Activated CD8-positive, alpha-beta T cell treated with anti-CD3 and anti-CD28 coated beads for 36 hours (primary cell): ENCODE results near the gene RPN2. TPM values are rescaled to one million over a fixed set of nuclear protein-coding genes. Genes with fewer than 3 reads are reported as not detected.

Experiments
- ATAC-seq: fragments of 200-7000 bp; cut with Tn5 transposase; one replicate; pipeline ENCODE4 v1.10.0; 2021; ENCODE audit warnings: mild to moderate bottlenecking, moderate library complexity
- CTCF ChIA-PET: fragments of 350-600 bp; sonication (Branson Sonifier 250); formaldehyde crosslinking; loops from one replicate; lab custom pipeline; 2021; ENCODE audit warnings: antibody characterized with exemption; lab: Charles Lee
- POLR2A ChIA-PET: fragments of 350-600 bp; sonication (Branson Sonifier 250); formaldehyde crosslinking; loops from one replicate; lab custom pipeline; 2021; ENCODE audit warnings: antibody characterized with exemption; lab: Charles Lee
- DNase-seq: peaks from one replicate; pipeline ENCODE4 v3.0.0-alpha.2; 2020
- H3K27ac Mint-ChIP-seq: one replicate; pipeline ENCODE4 v1.8.0; 2021; ENCODE audit warnings: mild to moderate bottlenecking, mixed read lengths
- H3K27me3 Mint-ChIP-seq: one replicate; pipeline ENCODE4 v1.8.0; 2021; ENCODE audit warnings: mixed read lengths
- H3K36me3 Mint-ChIP-seq: one replicate; pipeline ENCODE4 v1.8.0; 2021; ENCODE audit warnings: low read depth, mixed read lengths
- H3K4me1 Mint-ChIP-seq: one replicate; pipeline ENCODE4 v1.8.0; 2021; ENCODE audit warnings: low read depth, mixed read lengths
- H3K4me3 Mint-ChIP-seq: one replicate; pipeline ENCODE4 v1.8.0; 2021; ENCODE audit warnings: mild to moderate bottlenecking, moderate library complexity, mixed read lengths
- H3K9me3 Mint-ChIP-seq: one replicate; pipeline ENCODE4 v1.8.0; 2021; ENCODE audit warnings: mixed read lengths
- intact Hi-C: fragments of 100-400 bp; cut with micrococcal nuclease; formaldehyde crosslinking; loops from one replicate; pipeline ENCODE4 v1.10.0; 2022
- total RNA-seq, 2 experiments: library from RNA; stranded (reverse); gene quantifications; one replicate each; pipeline ENCODE4 v1.2.3, GENCODE V29; 2021
- TF ChIP-seq, protein P1 (sequence below): fragments of 200-600 bp; IDR thresholded peaks from one replicate; pipeline ENCODE4 v1.8.0; 2022; ENCODE audit warnings: antibody characterized with exemption, mild to moderate bottlenecking

Gene RPN2
- total RNA-seq, 2 experiments from 2014 or later, result 103 to 107 TPM

GRCh38 chr20:37226889-37227288, 47.8 kb downstream of the RPN2 start:
- Mint-ChIP-seq H3K27me3 (no peaks in the 10 kb centered on the region), H3K36me3 (peaks cover 54% of the 10 kb centered on the region), H3K27ac (no peak overlapping the region), H3K4me1 (no peaks in the 10 kb centered on the region), H3K4me3 (no peak overlapping the region), H3K9me3 (no peaks in the 10 kb centered on the region)
- ChIA-PET CTCF (interaction anchor here (1.9 kb wide), 1 partner anchor 35 kb away, joined by 5 read pairs; no protein-coding TSS in a partner anchor), POLR2A (no interaction called here)
- TF ChIP-seq, protein P1, sequence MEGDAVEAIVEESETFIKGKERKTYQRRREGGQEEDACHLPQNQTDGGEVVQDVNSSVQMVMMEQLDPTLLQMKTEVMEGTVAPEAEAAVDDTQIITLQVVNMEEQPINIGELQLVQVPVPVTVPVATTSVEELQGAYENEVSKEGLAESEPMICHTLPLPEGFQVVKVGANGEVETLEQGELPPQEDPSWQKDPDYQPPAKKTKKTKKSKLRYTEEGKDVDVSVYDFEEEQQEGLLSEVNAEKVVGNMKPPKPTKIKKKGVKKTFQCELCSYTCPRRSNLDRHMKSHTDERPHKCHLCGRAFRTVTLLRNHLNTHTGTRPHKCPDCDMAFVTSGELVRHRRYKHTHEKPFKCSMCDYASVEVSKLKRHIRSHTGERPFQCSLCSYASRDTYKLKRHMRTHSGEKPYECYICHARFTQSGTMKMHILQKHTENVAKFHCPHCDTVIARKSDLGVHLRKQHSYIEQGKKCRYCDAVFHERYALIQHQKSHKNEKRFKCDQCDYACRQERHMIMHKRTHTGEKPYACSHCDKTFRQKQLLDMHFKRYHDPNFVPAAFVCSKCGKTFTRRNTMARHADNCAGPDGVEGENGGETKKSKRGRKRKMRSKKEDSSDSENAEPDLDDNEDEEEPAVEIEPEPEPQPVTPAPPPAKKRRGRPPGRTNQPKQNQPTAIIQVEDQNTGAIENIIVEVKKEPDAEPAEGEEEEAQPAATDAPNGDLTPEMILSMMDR, result no peak
- ATAC-seq (no peak), DNase-seq (no peak)
- intact Hi-C loops, result no loop called here

GRCh38 chr20:37228082-37228481, 49.0 kb downstream of the RPN2 start:
- Mint-ChIP-seq H3K27me3 (no peaks in the 10 kb centered on the region), H3K9me3 (no peaks in the 10 kb centered on the region), H3K27ac (no peak overlapping the region), H3K36me3 (peaks cover 55% of the 10 kb centered on the region), H3K4me1 (no peaks in the 10 kb centered on the region), H3K4me3 (no peak overlapping the region)
- intact Hi-C loops, result no loop called here
- ChIA-PET POLR2A (interaction anchor here (1.1 kb wide), 1 partner anchor 133 kb away, joined by 3 read pairs; the partner anchor contains the start of gene RBL1), CTCF (interaction anchor here (0.9 to 1.9 kb wide), 2 partner anchors 33 to 36 kb away, joined by 4 to 5 read pairs; no protein-coding TSS in a partner anchor)
- ATAC-seq, result no peak
- DNase-seq, result no peak
- TF ChIP-seq, protein P1, result no peak

DNA sequence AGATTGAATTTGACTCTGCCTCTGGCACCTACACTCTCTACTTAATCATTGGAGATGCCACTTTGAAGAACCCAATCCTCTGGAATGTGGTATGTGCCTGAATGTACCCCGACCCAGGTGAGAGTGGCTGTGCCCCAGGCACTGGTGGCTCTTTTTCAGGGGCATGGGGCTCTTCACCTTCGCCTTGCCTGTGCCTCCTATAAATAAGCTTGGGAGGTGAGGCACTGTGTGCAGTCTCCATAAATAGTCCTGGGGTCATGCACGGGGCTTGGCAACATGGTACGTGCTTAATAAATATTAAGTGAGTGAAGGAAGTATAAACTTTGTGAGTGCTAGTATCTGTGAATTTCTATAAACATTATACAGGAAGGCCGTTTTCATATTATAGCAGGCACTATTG, 49.5 kb downstream of the RPN2 start:
- ChIA-PET POLR2A (interaction anchor here (0.7 to 1.1 kb wide), 2 partner anchors 64 to 133 kb away, joined by 3 read pairs; partner anchors contain the start of gene RBL1), CTCF (interaction anchor here (0.6 to 1.5 kb wide), 3 partner anchors 33 to 229 kb away, joined by 3 to 6 read pairs (median 4); no protein-coding TSS in a partner anchor)
- Mint-ChIP-seq H3K27ac (no peak overlapping the region), H3K27me3 (no peaks in the 10 kb centered on the region), H3K4me3 (no peak overlapping the region), H3K9me3 (no peaks in the 10 kb centered on the region), H3K36me3 (peaks cover 55% of the 10 kb centered on the region), H3K4me1 (no peaks in the 10 kb centered on the region)
- no peak for ATAC-seq
- TF ChIP-seq, protein P1, result no peak
- intact Hi-C loops, result no loop called here
- no peak for DNase-seq

- DNase-seq (no peak), ATAC-seq (no peak)
- no peaks in the 10 kb centered on the region for H3K9me3 Mint-ChIP-seq
- ChIA-PET POLR2A (interaction anchor here (0.6 to 1.1 kb wide), 2 partner anchors 134 to 599 kb away, joined by 3 to 4 read pairs; partner anchors contain the start of gene RBL1), CTCF (interaction anchor here (1.5 kb wide), 1 partner anchor 34 kb away, joined by 6 read pairs; no protein-coding TSS in a partner anchor)
- intact Hi-C loops, result no loop called here
- TF ChIP-seq, protein P1, result no peak
- H3K4me3 Mint-ChIP-seq, result no peak overlapping the region
- no peaks in the 10 kb centered on the region for H3K27me3 Mint-ChIP-seq
- H3K27ac Mint-ChIP-seq, result no peak overlapping the region
- peaks cover 55% of the 10 kb centered on the region for H3K36me3 Mint-ChIP-seq
- no peaks in the 10 kb centered on the region for H3K4me1 Mint-ChIP-seq
Observed at GRCh38 chr20:37229357-37229756, 50.2 kb downstream of the RPN2 start.

DNA sequence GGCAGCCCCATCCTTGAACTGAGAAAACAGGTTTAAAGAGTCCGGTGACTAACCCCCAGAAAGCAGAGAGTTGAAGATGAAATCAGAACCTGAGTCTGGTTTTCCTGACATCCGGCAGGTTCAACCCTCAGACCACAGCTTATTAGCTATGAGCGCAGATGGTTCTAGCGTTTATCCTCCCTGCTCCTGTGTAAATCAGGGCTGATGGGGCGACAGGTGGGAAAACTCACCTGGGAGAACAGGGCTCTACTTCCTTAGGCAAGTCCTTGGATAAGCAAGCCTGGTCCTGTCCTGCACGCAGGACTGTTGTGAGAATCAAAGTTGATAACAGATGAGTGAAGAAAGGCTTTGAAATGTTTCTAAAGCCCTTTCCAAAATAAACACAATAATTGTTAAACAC, 51.1 kb downstream of the RPN2 start:
- TF ChIP-seq, protein P1, result no peak
- no peak overlapping the region for H3K27ac Mint-ChIP-seq
- no peak overlapping the region for H3K4me3 Mint-ChIP-seq
- peaks cover 54% of the 10 kb centered on the region for H3K36me3 Mint-ChIP-seq
- ATAC-seq, result no peak
- H3K27me3 Mint-ChIP-seq, result no peaks in the 10 kb centered on the region
- DNase-seq, result no peak
- ChIA-PET POLR2A (no interaction called here), CTCF (interaction anchor here (1.5 kb wide), 1 partner anchor 35 kb away, joined by 6 read pairs; no protein-coding TSS in a partner anchor)
- intact Hi-C loops, result no loop called here
- no peaks in the 10 kb centered on the region for H3K4me1 Mint-ChIP-seq
- H3K9me3 Mint-ChIP-seq, result no peaks in the 10 kb centered on the region
